ENCODE data around the gene DNAJC25.
"Not testable (repeated sequence)": the region's sequence is repeated elsewhere in the genome, so short reads cannot be mapped to it uniquely, and the experiment has no call there.

Gene DNAJC25

DNA sequence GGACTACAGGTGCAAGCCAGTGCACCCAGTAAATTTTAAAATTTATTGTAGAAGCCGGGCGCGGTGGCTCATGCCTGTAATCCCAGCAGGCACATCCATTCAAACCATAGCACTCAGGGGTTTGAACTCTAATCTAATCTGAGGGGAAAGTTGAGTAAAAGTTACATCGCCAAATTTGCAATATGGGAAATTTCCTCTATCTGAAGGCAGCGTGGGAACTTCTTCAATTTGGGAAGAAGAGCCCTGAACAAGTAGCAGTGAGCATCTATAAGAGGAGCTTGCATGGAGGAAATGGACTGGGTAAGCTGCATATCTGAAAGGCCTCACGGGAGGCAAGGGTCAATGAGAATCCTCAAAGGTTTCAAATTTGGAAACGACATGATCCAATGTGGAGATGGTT lies 2.7 kb upstream of the DNAJC25 start:
- no peak for DNase-seq

DNA sequence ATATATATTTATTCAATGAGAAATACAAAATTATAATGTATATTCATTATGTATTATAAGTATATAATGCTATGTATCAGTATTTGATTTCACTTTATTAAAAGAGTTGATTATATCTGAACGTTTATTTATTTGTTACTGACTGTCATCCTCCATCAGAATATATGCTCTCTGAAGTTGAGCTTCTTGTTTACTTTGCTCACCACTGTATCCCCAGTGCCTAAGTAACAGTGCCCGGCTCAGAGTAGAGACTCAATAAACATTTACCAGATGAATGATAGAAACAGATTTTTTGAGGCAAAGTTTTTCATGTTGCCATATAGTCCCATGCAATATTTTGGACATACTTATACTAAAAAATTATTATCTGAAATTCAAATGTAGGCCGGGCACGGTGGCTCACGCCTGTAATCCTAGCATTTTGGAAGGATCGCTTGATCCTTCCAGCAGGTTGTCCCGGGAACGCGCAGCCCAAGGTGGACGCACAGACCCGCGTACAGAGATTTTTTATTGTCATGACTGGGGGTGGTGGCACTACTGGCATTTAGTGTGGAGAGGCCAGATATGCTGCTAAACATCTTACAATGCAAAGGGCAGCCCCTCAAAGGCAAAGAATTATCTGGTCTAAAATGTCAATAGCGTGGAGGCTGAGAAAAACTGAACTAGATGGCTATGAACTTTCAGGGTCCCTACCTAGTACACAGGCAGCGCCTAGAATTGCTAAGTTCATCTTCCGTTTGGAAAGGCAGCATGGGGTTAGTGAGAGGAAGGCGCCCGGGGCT lies 761 bp upstream of the DNAJC25 start:
- no peak for DNase-seq

DNA sequence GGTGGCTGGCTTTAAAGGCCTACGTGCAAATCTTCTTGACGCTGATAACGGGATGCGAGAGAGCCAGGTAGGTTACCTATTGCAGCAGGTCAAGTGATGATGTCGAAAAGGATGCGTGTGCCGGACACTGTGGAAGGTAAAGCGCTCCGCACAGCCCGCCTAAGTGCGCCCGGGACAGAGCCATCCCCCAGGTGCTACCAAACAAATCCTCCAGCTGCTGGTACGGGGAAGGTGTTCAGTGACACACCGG lies 245 bp upstream of the DNAJC25 start:
- no peak for DNase-seq

DNA sequence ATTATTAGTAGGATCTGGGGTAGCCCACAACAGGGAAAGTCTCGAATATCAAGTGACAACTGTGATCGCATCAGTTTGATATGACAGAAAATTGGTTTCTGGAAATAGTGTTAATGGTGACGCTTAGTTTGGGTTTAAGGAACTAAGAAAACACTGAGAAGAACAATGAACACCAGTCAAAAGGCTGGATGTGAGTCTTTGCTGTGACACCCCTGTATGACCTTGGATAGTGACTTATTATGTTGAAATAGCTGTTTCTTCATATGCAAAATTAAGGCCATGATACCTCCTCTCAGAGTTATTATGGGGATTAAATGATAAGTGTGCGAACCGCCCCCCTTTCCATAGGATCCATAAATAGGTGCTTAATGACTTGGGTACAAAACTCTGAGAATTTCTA lies 926 bp downstream of the DNAJC25 start:
- no peak for DNase-seq

DNA sequence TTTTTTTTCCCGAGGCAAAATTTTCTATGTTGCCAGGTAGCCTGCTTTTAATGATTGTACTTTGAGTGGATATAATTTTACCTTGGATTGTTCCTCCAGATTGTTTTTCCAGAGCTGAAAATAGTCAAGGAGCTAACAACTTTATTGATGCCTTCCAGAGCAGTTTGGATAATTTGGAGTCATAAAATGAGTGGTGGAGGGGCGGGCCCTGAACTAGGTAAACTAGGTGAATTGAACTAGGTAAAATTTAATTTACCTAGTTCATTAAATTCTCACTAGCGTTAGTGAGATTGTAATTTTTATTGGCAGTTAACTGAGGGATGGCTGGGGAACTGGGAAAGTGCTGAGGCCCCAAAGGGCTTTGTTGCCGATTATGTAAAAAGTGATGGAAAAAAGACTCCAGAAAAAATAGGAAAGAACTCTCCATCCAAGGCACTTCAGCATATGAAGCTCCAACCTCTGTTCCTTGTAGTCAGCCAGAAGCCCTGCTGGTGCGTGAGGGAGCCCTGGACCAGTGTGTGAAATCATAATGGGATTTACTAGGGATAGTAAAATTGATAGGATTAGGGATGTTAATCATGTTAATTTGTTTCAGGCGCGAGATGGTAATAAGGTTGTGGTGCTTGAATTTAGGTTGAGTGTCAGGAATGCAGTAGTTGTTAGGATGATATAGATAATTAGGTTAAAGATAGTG lies 1.7 kb downstream of the DNAJC25 start:
- no peak for DNase-seq

DNA sequence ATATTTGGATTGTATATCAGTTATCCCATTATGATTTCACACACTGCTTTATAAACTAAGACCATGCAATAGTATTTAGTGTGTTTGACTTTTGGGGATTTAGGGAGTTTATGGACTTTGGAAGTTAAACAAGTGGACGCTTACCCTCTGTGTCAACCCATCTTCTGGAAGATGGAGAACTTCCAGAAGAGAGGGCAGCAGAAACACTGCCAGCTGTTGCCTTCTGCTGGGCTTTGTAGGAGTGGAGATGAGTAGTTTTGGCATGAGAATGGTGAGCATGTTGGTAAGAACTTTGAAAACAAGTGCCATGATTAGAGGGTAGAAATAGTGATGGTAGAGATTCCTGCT lies 2.2 kb downstream of the DNAJC25 start:
- DNase-seq, result no peak

DNA sequence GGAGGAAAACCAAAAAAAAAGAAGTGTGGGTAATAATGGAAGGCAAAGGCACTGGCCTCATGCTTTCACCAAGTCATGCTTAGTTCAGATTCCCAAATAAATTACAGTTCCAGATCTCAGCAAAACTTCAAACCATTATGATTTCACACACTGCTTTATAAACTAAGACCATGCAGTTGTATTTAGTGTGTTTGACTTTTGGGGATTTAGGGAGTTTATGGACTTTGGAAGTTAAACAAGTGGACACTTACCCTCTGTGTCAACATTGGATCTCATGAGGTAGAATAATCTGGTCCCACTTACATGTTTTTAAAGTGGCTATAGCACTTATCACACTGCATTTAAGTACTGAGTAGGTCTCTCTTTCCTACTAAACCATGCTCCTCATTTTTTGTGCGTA lies 3.7 kb downstream of the DNAJC25 start:
- DNase-seq, result no peak

DNA sequence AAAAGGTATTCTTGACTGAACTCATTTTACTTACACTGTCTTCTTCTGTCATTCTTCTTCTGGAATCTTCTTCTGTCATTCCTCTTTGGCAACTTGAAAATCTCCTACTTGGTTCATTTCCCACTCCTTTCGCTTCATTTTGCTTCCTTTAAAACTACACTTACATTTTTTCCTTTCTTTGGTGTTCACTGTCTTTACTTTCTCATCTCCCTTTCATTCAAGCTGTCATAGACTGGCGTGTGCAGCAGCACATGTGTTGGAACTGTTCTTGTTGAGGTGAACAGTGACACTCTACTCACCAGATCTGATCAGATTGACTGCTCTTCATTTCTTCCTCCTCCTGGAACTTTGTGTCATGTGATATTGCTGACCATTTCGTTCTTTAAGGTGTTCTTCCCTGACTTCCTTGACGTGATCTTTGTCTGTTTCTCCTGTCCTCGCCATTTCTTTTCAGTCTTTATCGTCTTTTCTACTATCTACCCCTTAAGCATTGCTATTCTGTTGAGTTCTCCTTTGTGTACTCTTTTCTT lies 6.4 kb downstream of the DNAJC25 start:
- DNase-seq, result no peak

DNA sequence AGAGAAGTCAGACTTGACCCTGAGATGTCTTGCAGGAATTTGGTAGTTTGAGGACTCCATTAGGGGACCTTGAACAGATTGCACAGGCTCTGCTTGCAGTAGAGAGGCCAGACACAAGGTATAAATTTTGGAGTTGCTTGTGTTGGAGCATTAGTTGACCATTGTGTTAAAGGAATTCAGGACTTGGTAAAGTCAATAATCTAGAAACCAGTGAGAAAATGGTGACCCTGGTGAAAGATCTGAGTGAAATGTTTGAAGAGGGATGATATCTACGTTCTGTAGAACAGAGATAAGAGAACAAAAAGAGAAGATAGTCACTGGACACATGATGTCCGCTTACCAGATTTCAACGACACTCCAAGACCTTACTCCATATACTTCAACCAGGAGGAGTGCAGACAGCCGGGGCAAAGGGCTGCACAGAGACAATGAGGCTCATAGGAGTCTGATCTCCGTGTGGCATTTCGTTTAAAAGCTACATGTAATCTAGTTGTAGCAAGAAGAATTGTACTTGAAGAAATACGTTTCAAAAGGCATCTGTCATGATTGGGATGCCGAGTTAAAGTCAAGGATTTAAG lies 13.2 kb downstream of the DNAJC25 start:
- no peak for DNase-seq

DNA sequence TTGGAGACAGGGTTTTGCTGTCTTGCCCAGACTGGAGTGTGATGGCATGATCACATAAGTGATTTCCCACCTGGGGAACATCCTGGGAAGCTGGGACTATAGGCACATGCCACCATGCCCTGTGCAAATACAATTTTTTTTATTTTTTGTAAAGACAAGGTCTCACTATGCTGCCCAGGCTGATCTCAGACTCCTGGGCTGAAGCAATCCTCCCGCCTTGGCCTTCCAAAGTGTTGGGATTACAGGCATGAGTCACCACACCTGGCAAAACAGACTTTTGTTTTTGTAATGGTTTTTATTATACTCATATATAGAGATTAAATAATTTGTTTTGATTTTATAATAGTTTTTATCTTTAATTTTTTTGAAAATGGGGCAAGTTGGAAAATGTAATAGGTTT lies 14.7 kb downstream of the DNAJC25 start:
- no peak for DNase-seq

DNA sequence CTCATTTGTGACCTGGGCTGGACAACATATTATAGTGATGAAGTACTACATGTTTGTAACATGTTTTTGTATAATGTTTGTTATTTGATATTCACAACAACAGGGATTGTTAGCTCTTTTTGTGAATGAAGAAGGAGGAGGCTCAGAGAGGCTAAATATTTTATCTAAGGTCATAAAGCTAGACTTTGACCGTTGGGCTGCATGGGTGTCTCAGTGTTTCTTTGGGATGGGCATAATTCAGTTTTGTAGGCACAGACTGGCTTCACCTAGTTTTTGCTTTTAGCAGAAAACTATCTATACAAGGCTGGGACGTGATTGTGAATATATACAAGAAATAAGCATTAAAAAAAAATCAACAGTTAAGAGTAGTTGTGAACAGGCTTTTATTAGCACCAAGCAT lies 15.3 kb downstream of the DNAJC25 start:
- no peak for DNase-seq

DNA sequence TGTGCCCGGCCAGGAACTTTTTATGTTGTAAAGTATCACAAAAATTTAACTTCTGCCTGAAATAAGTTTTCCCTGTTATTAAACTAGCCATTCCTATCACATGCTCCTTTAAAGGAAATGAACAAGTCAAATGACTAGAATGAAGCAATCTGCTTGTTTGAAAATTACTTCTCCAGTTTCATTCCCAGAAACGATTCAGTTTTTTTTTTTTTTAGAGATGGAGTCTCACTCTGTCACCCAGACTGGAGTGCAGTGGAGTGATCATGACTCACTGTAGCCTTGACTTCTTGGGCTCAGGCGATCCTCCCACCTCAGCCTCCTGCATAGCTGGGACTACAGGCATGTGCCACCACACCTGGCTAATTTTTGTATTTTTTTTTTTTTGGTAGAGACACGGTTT lies 16.9 kb downstream of the DNAJC25 start:
- DNase-seq, result no peak

DNA sequence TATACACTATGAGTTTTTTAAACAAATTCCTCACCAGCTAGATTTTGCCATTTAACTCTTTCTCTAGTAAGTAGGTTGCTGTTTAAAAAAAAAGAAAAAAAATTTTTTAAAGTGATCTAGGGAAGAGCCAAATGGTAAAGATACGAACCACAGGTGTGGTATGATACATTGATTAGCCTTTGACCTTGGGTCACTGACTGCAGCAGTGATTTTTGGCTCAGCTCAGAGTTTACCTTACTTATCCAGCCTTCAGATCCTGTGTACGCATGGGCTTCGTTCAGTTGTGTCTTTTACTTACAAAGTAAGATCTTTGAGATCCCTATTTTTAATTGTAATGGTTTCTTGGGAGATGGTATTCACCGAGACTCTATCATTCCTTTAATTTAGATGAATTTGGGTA lies 17.9 kb downstream of the DNAJC25 start:
- DNase-seq, result no peak

DNA sequence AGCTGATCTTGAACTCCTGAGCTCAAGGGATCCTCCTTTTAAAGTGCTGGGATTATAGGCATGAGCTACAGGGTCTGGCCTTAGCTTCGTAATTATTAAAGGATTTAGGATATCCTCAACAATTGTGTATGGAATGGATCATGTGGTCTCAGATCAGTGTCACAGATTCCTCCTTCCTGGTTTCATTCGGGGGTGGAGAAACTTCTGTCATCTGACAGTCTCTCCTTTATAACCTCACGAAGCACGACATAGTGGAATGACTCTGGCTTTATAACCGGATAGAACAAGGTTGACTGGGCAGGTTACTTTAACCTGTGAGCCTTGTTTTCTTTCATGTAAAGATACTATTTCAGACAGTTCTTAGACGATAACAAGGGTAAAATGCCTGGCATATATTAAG lies 25.9 kb downstream of the DNAJC25 start:
- DNase-seq, result no peak

DNA sequence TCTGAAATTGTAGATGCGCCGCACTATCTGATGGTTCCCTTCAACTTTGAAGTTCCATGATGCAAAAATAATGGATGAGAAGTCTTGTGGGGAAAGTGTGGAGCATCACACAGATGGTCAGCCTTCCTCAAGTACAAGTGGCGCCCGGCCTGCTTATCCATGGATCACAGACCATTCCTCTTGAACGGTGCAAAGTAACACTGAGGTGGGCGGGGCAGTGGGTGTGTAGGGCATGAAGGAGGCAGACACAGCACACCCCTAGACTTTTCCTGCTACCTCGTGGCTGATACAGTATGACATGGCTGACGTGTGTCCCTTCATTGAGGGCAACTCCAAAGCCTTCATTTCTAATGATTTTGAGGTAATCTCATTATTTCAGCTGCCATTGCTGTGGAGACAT lies 27.8 kb downstream of the DNAJC25 start:
- no peak for DNase-seq

DNA sequence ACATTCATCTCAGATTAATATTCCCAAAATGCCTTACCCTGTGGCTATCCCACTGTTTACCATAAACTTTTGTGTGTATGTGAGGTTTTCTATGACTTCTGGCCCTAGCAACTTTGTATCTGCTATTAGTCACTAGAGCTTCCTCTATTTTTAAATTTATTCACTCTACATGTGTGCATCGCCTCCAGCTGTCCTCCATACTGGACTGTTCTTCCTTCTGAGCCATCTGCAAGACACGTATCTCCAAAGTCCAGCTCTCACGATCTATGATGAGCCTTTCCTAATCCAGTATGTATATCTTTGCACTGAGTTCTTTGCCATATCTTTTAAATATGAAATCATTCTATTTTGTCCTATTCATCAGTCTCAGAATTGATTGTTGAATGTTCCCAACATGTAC lies 28.6 kb downstream of the DNAJC25 start:
- DNase-seq, result no peak

DNA sequence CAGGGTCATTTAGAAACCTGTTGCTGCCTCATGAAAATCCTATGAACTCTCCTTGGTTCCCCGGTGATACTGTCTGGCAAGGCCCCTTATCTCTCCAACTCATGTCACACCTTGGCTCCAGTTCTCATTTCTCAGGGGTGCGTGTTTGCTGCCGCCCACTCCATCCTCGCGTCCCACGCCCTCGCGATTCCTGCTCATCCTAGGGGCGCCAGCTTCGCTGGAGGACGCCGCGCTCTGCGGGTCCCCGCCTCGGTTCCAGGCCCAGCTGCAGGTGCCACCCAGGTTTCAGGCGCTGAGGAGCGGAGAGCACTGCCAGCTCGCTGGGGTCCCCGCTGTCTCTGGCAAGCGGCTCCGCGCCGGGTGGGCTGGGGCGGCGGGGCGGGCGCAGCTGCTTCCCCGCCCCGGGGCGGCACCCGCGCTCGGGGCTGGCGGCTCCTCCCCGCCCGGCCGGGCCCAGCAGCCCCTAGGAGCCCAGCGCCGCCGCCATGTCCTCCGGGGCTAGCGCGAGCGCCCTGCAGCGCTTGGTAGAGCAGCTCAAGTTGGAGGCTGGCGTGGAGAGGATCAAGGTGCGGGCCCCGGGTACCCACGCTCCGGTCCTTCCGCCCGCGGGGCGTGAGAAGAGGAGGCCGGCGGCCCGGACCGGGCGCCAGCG lies 30.1 kb downstream of the DNAJC25 start, which contains the start of gene GNG10:
Gene GNG10 (plus strand): TSS at position 456 of the 652 bp plus-strand sequence. CDS start 30 bp downstream, at position 486.
- peak; percentile 73 for DNase-seq

DNA sequence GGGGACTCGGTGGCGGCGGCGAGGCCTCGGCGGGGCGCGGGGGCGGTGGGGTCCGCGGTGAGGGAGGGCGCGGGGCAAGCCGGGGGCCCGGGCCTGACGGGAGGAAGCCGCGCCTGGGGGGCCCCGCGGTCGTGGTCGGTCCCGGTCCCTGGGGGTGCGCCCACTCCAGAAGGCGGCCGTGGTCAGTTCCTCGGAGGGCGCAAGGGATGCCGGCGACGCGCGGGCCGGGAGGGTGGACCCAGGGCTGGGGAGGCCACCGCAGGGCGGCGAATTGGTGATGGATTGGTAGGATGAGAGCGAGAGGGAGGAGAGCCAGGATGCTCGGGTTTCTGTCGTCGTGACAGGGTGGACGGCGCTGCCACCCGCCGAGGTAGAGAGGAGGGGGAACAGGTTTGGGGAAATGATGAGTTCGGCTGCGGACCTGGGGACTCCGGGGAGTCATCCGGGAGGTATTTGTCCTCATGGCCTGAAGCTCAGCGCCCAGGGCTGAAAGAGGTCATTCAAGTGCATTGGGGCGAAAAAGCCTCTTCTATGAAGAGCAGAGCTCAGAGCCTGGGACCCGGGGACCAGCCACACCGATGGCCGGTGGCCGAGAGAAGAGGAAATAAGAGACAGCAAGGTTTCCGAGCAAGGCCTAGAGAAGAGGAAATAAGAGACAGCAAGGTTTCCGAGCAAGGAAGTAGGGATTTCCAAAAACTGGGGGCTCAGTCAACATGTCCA lies 30.8 kb downstream of the DNAJC25 start:
- DNase-seq, result peak; percentile 31

DNA sequence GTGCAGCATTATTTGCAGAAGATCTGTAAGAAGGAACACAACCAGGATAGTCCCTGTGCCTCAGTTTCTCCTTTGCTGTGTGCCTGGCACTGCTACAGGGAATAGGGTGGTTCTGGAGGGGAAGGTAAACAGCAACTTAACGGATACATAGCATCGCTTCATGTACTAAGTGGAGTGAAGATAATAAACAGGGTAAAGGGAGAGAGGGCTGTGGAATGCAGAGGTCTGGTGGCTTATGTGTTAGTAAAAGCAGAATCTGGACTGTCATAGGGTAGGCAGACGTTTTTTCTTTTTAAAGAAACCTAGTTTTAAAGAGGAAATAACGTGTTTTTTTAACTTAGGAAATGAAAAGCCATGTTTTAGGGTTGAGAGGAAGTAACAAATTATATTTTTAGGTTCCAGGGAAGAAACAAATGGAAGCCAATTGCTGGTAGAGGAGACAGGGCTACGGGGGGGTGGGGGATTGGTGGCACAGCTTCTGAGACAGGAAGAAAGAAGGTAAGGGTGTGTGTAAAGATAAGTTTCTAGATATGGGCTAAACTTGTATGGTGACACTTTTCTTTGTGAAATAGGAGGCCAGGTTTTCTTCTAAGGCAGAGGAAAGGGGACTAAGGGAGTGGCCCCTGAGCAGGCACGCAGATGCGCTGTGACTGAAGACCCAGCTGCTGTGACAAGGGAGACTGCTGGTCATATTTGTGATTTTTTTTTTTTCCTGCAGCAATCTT lies 31.6 kb downstream of the DNAJC25 start:
- no peak for DNase-seq

DNA sequence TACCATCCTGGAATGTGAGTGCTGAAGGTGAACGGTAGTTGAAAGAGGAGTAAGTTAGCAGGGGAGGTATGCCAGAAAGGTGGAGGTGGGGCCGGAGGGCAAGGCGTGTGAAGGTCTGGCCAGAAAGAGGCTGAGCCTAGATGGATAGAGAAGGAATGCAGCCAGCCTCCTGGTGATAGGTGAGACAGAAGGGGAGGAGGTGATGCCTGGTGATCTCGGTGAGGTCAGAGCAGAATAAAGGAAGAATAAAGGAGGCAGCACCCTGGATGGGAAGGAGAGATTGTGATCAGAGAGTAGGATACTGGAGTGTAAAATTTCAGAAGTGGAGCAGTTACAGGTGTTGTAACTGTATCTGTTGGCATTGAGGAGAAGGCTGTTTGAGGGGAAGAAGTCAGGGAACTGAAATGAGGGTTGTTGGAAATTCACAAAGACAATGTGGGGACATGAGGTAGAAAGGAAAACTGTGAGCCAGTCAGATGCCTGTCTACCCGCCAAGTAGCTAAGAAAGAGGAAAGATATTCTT lies 32.2 kb downstream of the DNAJC25 start:
- no peak for DNase-seq

DNA sequence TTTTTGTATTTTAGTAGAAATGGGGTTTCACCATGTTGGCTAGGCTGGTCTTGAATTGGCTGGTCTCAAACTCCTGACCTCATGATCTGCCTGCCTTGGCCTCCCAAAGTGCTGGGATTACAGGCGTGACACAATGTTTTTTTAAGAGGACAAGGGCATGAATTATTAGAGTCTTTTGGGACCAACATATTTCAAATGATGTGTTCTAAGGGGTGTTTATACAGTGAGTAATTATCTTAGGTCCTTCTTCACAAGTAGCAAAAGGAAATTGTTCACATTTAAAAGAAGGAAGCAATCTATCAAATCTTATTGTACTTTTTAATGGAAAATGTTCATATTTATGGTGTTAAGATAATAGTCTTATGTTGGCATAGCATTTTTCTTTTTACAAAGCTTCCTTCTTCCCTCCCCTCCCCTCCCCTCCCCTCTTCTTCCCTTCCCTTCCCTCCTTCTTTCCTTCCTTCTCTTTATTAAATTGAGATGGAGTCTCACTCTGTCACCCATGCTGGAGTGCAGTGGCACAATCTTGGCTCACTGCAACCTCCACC lies 37.0 kb downstream of the DNAJC25 start:
- DNase-seq, result no peak

DNA sequence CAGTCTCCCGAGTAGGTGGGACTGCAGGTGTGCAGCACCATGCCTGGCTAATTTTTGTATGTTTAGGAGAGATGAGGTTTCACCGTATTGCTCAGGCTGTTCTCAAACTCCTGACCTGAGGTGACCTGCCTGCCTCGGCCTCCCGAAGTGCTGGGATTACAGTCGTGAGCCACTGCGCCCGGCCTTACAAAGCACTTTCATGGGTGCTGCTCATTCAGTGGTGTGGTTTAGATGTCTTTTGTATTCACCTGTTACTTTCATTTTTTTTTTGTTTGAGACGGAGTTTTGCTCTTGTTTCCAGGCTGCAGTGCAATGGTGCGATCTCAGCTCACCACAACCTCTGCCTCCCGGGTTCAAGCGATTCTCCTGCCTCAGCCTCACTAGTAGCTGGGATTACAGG lies 37.5 kb downstream of the DNAJC25 start:
- DNase-seq, result not testable (repeated sequence)

Data from stimulated activated CD4-positive, alpha-beta T cell treated with anti-CD3 and anti-CD28 coated beads, Interleukin-4, amount 100 ng/mL, for 1 hour (primary cell).